ENCODE measurements around the gene FOXD2.

The FOXD2 gene

DNA sequence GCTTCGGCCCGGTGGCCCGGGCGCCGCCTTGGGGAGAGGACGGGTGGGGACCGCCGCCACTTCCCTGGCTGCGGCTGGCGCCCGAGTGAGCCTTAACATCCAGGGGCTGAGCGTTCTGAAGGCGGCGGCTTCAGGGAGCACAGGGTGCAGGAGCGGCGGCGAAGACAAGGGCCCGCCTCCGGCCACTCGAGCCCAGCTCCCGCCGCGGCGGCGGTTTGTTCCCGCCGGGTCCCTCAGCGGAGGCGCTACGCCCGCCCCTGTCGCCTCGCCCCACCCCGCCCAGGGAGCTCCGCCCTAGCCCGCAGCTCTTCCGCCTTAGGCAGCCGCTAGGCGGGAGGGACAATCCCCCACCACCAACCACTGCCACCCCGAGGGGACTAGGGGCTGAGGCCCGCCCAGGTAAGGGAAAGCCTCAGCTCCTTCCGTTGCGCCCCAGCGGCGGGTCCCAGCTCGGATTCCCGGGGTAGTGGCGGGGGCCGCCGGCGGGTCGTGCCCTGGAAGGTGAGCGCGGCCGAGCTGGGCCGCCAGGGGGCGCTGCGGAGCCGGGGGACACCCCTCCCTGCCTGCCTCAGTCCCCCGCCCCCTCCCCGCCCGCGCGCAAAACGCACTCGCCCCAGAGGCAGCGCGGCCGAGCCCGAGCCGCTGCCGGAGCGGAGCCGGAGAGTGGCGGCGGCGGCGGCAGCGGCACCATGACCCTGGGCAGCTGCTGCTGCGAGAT lies at the start of gene FOXD2:
Gene FOXD2 (plus strand): TSS at position 598 of the 718 bp plus-strand sequence. CDS start 92 bp downstream, at position 690.
- DNase-seq: peak; percentile 93

DNA sequence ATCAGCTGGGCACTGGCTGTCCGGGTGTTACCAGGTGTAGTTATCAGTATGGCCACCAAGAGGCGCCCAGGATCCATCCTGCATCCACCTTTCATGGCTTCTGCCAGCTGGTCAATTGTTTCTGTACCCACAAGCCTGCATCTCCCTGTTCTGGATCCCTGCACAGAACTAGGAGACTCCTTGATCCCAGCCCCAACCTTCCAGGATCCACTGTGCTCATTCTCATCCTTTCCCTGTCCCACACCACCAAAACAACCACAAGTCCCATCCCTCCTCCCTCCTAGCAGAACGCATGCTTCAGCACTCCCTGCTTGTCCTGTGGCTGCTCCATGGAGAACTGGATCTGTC lies 49.0 kb upstream of the FOXD2 start:
- peak; percentile 64 for DNase-seq

DNA sequence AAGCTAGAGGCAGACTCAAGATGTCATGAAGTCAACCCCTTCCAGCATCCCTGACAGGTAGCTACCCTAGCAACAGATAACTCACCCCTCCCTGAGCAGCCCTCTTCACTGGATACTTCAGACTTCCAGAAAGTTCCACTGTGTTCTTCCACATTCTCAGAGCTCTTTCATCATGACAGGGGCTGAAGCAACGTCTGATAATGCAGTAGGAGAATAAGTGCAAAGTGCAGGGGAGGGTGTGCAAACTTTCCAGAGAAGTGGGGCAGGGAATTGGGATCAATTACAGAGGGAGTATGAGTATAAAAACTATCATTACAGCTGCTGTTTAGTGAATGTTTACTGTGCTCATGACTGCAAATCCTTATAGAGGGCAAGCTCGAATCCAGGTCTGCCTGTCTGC lies 48.1 kb upstream of the FOXD2 start:
- DNase-seq: no peak

- no peak for DNase-seq
Observed at GRCh38 chr1:47390843-47391242, 47.0 kb upstream of the FOXD2 start.

- no peak for DNase-seq
Observed at GRCh38 chr1:47393141-47393540, 44.7 kb upstream of the FOXD2 start.

DNA sequence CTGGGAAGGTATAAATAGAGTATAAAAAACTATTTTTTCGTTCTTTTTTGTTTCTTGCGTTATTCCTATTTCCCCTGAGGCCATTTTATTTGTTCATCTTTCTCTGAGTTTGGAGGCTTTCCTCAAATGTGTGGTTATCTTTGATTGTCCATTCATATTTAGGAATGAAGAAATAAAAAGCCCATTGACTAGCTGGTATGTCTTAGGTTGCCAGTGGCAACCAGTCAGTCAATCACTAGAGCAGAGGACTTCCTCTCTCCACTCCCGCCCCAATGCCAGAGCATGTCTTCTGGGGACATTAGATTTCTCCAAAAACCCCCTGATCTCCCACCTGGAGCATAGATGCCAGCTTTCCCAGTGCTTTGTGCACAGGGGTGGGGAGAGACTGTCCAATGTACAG lies 42.4 kb upstream of the FOXD2 start:
- DNase-seq: no peak

- DNase-seq: no peak
Observed at GRCh38 chr1:47396671-47397196, 41.1 kb upstream of the FOXD2 start.

DNA sequence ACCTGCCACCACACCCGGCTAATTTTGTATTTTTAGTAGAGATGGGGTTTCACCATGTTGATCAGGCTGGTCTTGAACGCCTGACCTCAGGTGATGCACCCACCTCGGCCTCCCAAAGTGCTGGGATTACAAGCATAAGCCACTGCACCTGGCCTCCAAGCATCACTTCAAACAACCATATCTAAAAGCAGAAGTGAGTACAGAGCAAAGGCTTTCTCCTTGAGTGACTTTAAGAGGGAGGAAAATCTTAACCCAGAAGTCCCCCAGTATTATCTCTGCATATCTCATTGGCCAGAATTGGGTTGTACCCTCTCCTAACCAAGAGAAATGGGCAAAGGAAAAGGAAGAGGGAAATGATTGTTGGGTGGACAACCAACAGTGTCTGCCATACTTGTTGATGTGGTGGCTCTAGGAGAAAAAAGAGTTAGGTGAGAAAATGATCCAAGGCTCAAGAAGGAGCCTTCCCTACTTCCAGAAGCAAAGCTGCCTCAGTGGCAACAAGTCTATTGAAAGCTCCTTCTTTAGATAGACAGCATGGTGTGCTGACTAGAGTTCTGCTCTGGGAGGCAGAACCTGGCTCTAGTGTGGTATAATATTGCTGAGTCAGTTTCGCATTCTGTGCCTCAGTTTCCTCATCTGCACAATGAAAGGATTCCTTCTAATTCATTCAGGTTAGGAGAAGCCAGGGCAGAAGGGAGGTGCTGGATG lies 38.6 kb upstream of the FOXD2 start:
- DNase-seq: no peak

GRCh38 chr1:47399846-47400155 lies 38.0 kb upstream of the FOXD2 start:
- DNase-seq: no peak

GRCh38 chr1:47401761-47402160 lies 36.1 kb upstream of the FOXD2 start:
- DNase-seq: no peak

DNA sequence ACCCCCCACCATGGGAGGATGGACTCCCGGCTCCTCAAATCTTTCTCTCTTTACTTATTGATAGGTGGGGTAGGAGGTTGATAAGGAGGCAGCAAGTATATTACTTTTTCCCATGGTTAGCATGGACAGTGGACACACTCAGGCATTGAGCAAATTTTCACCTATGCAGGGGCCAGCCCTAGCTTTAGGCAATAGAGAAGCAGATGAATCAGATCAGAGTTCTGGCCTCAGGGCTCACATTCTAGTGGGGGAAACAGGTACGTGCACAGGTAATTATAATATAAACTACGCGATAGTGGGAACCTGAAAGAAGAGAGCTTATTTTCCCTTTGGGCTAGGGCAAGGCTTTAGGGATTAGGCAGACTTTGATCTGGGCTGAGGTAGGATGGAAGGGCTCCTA lies 35.3 kb upstream of the FOXD2 start:
- DNase-seq: no peak

GRCh38 chr1:47403321-47403910 lies 34.4 kb upstream of the FOXD2 start:
- no peak for DNase-seq

GRCh38 chr1:47405697-47406096 lies 32.1 kb upstream of the FOXD2 start:
- no peak for DNase-seq

DNA sequence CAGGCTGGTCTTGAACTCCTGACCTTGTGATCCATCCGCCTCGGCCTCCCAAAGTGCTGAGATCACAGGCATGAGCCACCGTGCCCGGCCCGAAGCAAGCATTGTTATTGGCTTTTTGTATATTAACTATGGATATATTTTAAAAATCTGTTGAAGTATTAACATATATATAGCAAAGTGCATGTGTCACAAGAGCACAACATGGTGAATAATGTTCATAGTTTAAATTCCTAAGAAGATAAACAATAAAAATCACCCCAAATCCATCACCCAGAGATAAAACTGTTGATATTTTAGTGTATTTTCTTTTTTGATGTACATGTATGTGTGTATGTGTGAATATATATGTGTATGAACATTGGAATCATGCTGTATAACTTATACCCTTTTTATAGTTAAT lies 30.9 kb upstream of the FOXD2 start:
- DNase-seq: no peak

DNA sequence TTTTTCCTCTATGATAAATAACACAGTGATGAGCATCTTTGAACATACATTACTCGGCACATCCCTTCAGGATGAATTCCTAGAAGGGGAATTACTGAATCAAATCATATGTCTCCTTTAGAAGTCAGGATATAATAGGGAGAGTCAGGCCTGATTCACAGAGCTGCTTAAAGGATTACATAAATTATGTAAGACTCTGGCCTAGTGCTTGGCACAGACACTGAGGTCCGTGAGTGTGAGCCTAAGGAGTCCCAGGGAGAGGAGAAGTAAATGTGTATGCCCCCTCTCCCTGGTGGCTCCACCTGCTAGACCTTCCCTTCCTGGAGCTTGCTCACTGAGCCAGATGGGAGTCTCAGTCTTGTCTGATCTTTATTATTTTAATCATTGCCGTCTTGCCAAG lies 30.4 kb upstream of the FOXD2 start:
- DNase-seq: no peak

DNA sequence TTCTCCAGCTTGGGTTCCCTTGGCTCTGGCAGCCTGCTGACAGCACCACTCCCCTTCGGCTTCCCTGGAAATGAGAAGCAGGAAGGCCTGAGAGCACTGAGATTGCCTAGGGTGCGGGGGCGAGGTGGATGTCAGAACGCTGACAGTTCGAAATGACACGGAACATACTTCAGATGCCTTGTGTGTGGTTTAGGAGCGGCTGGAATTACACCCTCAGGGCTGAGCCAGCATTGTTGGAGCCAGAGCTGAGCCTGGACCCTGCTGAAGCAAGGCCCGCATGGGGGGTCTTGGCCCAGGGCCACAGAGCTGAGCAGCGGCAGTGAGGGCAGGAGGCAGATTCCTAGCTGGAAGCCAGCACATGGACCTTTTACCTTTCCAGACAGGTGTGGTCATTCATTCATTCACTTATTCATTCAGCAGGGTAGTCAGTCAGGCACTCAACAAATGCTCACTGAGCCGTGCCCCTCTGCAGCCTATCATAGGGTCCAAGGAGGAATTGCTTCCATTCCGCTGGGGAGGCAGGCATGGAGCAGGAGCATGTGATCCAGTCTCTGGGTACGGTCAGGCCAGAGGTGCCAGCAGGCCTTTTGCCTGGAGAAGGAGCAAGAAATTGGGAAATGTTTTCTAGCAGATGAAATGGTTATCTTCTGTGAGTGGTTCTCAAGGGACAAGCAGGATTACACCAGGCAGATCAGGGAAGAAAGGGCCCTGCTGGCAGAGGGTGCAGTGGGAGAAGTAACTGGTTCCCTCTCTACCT lies 28.4 kb upstream of the FOXD2 start:
- no peak for DNase-seq

GRCh38 chr1:47410068-47410455 lies 27.8 kb upstream of the FOXD2 start:
- no peak for DNase-seq

DNA sequence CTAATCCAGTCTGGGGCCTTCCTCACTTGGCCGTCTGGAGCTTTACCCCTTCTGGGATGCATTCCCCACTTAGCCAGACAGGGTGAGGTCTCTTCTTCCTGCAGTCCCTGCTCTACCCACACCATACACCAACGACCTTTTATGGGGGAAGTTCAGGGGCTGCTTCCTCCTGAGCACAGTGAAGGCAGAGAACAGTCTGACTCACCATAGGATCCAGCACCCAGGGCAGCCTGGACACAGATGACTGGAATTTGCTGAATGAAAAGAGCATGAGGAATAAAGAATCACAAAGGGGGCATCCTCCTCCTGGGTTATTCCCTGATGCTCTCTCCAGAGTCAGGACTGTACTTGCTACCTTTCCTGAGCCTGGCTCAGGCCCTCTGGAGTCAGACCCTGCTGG lies 26.4 kb upstream of the FOXD2 start:
- DNase-seq: no peak

- no peak for DNase-seq
Observed at GRCh38 chr1:47412437-47412836, 25.4 kb upstream of the FOXD2 start.

GRCh38 chr1:47415728-47416318 lies 22.0 kb upstream of the FOXD2 start, which contains the start of gene FOXE3:
Gene FOXE3 (plus strand): TSS chr1:47416285. CDS start chr1:47416316, 31 bp downstream.
- DNase-seq: no peak

DNA sequence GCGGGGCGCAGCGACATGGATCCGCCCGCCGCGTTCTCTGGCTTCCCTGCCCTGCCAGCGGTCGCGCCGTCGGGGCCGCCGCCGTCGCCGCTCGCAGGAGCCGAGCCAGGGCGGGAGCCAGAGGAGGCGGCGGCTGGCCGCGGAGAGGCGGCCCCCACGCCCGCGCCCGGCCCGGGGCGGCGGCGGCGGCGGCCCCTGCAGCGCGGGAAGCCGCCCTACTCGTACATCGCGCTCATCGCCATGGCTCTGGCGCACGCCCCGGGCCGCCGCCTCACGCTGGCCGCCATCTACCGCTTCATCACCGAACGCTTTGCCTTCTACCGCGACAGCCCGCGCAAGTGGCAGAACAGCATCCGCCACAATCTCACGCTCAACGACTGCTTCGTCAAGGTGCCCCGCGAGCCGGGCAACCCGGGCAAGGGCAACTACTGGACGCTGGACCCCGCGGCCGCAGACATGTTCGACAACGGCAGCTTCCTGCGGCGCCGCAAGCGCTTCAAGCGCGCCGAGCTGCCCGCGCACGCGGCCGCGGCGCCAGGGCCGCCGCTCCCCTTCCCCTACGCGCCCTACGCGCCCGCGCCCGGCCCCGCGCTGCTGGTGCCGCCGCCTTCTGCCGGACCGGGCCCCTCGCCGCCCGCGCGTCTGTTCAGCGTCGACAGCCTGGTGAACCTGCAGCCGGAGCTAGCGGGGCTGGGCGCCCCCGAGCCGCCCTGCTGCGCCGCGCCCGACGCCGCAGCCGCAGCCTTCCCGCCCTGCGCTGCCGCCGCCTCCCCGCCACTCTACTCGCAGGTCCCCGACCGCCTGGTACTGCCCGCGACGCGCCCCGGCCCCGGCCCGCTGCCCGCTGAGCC lies 21.3 kb upstream of the FOXD2 start:
- DNase-seq: peak; percentile 31

Measured in stimulated activated CD4-positive, alpha-beta T cell treated with anti-CD3 and anti-CD28 coated beads, Interleukin-15, amount 100 ng/mL, for 24 hours (primary cell).